Measurements from ENCODE around the gene SPECC1.
"Not testable (repeated sequence)": the region's sequence is repeated elsewhere in the genome, so short reads cannot be mapped to it uniquely, and the experiment has no call there.

Gene SPECC1

GRCh38 chr17:20094777-20095176 lies 85.6 kb downstream of the SPECC1 start:
- DNase-seq (ENCODE audit: low read depth): no peak

GRCh38 chr17:20095336-20096080 lies 86.3 kb downstream of the SPECC1 start:
- no peak for DNase-seq (ENCODE audit: low read depth)

- DNase-seq (ENCODE audit: low read depth): no peak
These were observed 87.3 kb downstream of the SPECC1 start for GRCh38 chr17:20096430-20096829.

- DNase-seq (ENCODE audit: low read depth): no peak
These were observed 88.2 kb downstream of the SPECC1 start for GRCh38 chr17:20097330-20097729.

GRCh38 chr17:20098314-20098713 lies 89.2 kb downstream of the SPECC1 start:
- DNase-seq (ENCODE audit: low read depth): no peak

- not testable (repeated sequence) for DNase-seq (ENCODE audit: low read depth)
These were observed 91.6 kb downstream of the SPECC1 start for GRCh38 chr17:20100806-20101205.

GRCh38 chr17:20103454-20104446 lies 94.6 kb downstream of the SPECC1 start:
- DNase-seq (ENCODE audit: low read depth): no peak

GRCh38 chr17:20105539-20106280 lies 96.6 kb downstream of the SPECC1 start:
- no peak for DNase-seq (ENCODE audit: low read depth)

- not testable (repeated sequence) for DNase-seq (ENCODE audit: low read depth)
These were observed 97.3 kb downstream of the SPECC1 start for GRCh38 chr17:20106446-20106845.

- DNase-seq (ENCODE audit: low read depth): no peak
These were observed 99.9 kb downstream of the SPECC1 start for GRCh38 chr17:20109076-20109475.

- no peak for DNase-seq (ENCODE audit: low read depth)
These were observed 102.4 kb downstream of the SPECC1 start for GRCh38 chr17:20111538-20111937.

- DNase-seq (ENCODE audit: low read depth): no peak
These were observed 105.3 kb downstream of the SPECC1 start for GRCh38 chr17:20114466-20114865.

GRCh38 chr17:20116683-20117309 lies 107.6 kb downstream of the SPECC1 start:
- DNase-seq (ENCODE audit: low read depth): peak; percentile 27

GRCh38 chr17:20118280-20118679 lies 109.1 kb downstream of the SPECC1 start:
- no peak for DNase-seq (ENCODE audit: low read depth)

GRCh38 chr17:20120836-20121235 lies 111.7 kb downstream of the SPECC1 start:
- DNase-seq (ENCODE audit: low read depth): no peak

- DNase-seq (ENCODE audit: low read depth): peak; percentile 51
These were observed 112.4 kb downstream of the SPECC1 start for GRCh38 chr17:20121359-20122253.

- DNase-seq (ENCODE audit: low read depth): no peak
These were observed 113.2 kb downstream of the SPECC1 start for GRCh38 chr17:20122254-20122879.

GRCh38 chr17:20123209-20123608 lies 114.0 kb downstream of the SPECC1 start:
- no peak for DNase-seq (ENCODE audit: low read depth)

GRCh38 chr17:20125724-20126123 lies 116.6 kb downstream of the SPECC1 start:
- no peak for DNase-seq (ENCODE audit: low read depth)

- DNase-seq (ENCODE audit: low read depth): no peak
These were observed 118.3 kb downstream of the SPECC1 start for GRCh38 chr17:20127360-20128035.

Measured in stimulated activated CD4-positive, alpha-beta T cell treated with anti-CD3 and anti-CD28 coated beads, Interleukin-2, amount 100 ng/mL, for 4 hours (primary cell).